K562 (cell line): ENCODE data around the gene SOD1. TPM values are rescaled to one million over a fixed set of nuclear protein-coding genes. Genes with fewer than 3 reads are reported as not detected.

Source experiments
- CBX2 ChIP-seq: fragments of 200-600 bp; sonication (generic); IDR thresholded peaks from one replicate; pipeline ENCODE4 v1.6.1; 2012; ENCODE audit warnings: mild to moderate bottlenecking, low read length, inconsistent platforms; ENCODE audit not compliant: insufficient read depth, poor library complexity, severe bottlenecking
- GABPA ChIP-seq: fragments of 200-800 bp; sonication (Bioruptor generic); conservative IDR thresholded peaks from 2 replicates; pipeline ENCODE4 v1.6.1; 2016; ENCODE audit warnings: low read depth, missing genetic modification characterization, missing compliant biosample characterization
- MXI1 ChIP-seq: IDR thresholded peaks from 2 replicates; pipeline ENCODE4 v1.6.1; 2011; ENCODE audit warnings: low read depth, mild to moderate bottlenecking, improper control_type of control experiment, low read length
- NFE2L1 ChIP-seq: fragments of 450-650 bp; IDR thresholded peaks from 2 replicates; pipeline ENCODE4 v1.6.1; 2016; ENCODE audit warnings: missing genetic modification characterization, low read depth, mild to moderate bottlenecking, missing compliant biosample characterization, moderate library complexity, borderline replicate concordance
- PPARD ChIP-seq: fragments of 250-450 bp; sonication (Bioruptor Pico); IDR thresholded peaks from 2 replicates; pipeline ENCODE4 v1.8.0; 2022; ENCODE audit warnings: inconsistent platforms, mild to moderate bottlenecking, moderate library complexity
- PRMT5 ChIP-seq: sonication (generic); formaldehyde crosslinking; IDR thresholded peaks from 2 replicates; pipeline ENCODE4 v1.5.0; 2020; ENCODE audit warnings: missing genetic modification reagents
- PTBP1 ChIP-seq: fragments of 200-400 bp; formaldehyde crosslinking; IDR thresholded peaks from 2 replicates; pipeline ENCODE4 v1.6.1; 2017; ENCODE audit warnings: low read depth, low read length
- SMAD4 ChIP-seq: fragments of 250-450 bp; sonication (Bioruptor Pico); conservative IDR thresholded peaks from 2 replicates; pipeline ENCODE4 v1.8.0; 2021; ENCODE audit warnings: inconsistent platforms, mild to moderate bottlenecking, moderate library complexity
- TARDBP ChIP-seq: fragments of 450-650 bp; IDR thresholded peaks from 2 replicates; pipeline ENCODE4 v1.6.1; 2016
- TSC22D4 ChIP-seq: fragments of 450-650 bp; IDR thresholded peaks from 2 replicates; pipeline ENCODE4 v1.6.1; 2016; ENCODE audit warnings: missing genetic modification characterization, missing biosample characterization, control low read depth
- ZFP30 ChIP-seq: fragments of 250-450 bp; sonication (Bioruptor Pico); IDR thresholded peaks from 2 replicates; pipeline ENCODE4 v1.8.0; 2022; ENCODE audit warnings: moderate library complexity, mild to moderate bottlenecking, inconsistent platforms, borderline replicate concordance
- ZNF263 ChIP-seq: sonication (generic); formaldehyde crosslinking; IDR thresholded peaks from 2 replicates; pipeline ENCODE4 v1.8.0; 2022; ENCODE audit warnings: mild to moderate bottlenecking, missing genetic modification reagents, borderline replicate concordance
- ZNF778 ChIP-seq: fragments of 450-650 bp; formaldehyde crosslinking; IDR thresholded peaks from 2 replicates; pipeline ENCODE4 v1.4.0; 2020; ENCODE audit warnings: mild to moderate bottlenecking, moderate library complexity
- polyA plus RNA-seq, 8 experiments: library from polyadenylated mRNA; depleted of rRNA in 4 of 8; stranded (reverse) in 5 of 8; unstranded in 3 of 8; fragments of >200 nt; fragmentation: Nextera tagmentation in 2 of 8; fragmentation: Illumina TruSeq in 1 of 8; extraction: Ambion mirVana in 2 of 8; extraction: Trizol in 1 of 8; gene quantifications; 2 replicates each; pipeline versions ENCODE4 v1.2.1 to v1.2.3, GENCODE V29; 2011 to 2014; ENCODE audit warnings: inconsistent platforms in 1 of 8, missing spikeins in 1 of 8
- total RNA-seq, 7 experiments: library from RNA; depleted of rRNA in 6 of 7; stranded (reverse); fragments of >200 nt in 6 of 7; fragmentation: Illumina TruSeq in 2 of 7; extraction: Trizol in 2 of 7; gene quantifications; 2 replicates each; pipeline versions ENCODE4 v1.2.1 to v1.2.3, GENCODE V29; 2011 to 2021; ENCODE audit warnings: low replicate concordance in 1 of 7
- TF ChIP-seq, protein P1 (sequence below): fragments of 250-450 bp; sonication (Bioruptor Pico); IDR thresholded peaks from 2 replicates; pipeline ENCODE4 v1.4.0; 2020
- TF ChIP-seq, protein P2 (sequence below), 3 experiments: IDR thresholded peaks in 2 of 3; conservative IDR thresholded peaks in 1 of 3; 2 replicates each; pipeline ENCODE4 v1.5.1; 2011 to 2012; ENCODE audit warnings: low read length in 3 of 3, mild to moderate bottlenecking in 3 of 3, control low read depth in 2 of 3, improper control_type of control experiment in 1 of 3, inconsistent platforms in 1 of 3, low read depth in 1 of 3, mixed read lengths in 1 of 3, moderate library complexity in 1 of 3; ENCODE audit not compliant: insufficient read depth in 2 of 3
- TF ChIP-seq, protein P3 (sequence below): fragments of 250-450 bp; sonication (Bioruptor Pico); IDR thresholded peaks from 2 replicates; pipeline ENCODE4 v1.8.0; 2022; ENCODE audit warnings: inconsistent platforms, mild to moderate bottlenecking, moderate library complexity, borderline replicate concordance
- TF ChIP-seq, protein P4 (sequence below): fragments of 250-450 bp; sonication (Bioruptor Pico); IDR thresholded peaks from 2 replicates; pipeline ENCODE4 v1.8.0; 2022; ENCODE audit warnings: moderate library complexity, mild to moderate bottlenecking, inconsistent platforms
- TF ChIP-seq, protein P5 (sequence below): IDR thresholded peaks from 3 replicates; pipeline ENCODE4 v1.6.1; 2011; ENCODE audit warnings: borderline replicate concordance, mild to moderate bottlenecking, moderate library complexity; ENCODE audit not compliant: insufficient read length; ENCODE audit errors: extremely low read depth

Gene SOD1
- total and polyA plus RNA-seq, 9 of the 15 experiments (the other 6 are each of a cell fraction or from before 2014, with no cell fraction given): 452 to 1,409 (median 633) TPM

DNA sequence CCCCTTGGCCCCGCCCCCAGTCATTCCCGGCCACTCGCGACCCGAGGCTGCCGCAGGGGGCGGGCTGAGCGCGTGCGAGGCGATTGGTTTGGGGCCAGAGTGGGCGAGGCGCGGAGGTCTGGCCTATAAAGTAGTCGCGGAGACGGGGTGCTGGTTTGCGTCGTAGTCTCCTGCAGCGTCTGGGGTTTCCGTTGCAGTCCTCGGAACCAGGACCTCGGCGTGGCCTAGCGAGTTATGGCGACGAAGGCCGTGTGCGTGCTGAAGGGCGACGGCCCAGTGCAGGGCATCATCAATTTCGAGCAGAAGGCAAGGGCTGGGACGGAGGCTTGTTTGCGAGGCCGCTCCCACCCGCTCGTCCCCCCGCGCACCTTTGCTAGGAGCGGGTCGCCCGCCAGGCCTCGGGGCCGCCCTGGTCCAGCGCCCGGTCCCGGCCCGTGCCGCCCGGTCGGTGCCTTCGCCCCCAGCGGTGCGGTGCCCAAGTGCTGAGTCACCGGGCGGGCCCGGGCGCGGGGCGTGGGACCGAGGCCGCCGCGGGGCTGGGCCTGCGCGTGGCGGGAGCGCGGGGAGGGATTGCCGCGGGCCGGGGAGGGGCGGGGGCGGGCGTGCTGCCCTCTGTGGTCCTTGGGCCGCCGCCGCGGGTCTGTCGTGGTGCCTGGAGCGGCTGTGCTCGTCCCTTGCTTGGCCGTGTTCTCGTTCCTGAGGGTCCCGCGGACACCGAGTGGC is at the start of gene SOD1 (continued):
- TF ChIP-seq SMAD4 (CRISPR knock-in tag) (peak; percentile 71), MXI1 (no peak), PTBP1 (0 out of 2 replicates have a peak, but pooled peaks have one; percentile 42), PRMT5 (CRISPR knock-in tag) (no peak), GABPA (tag) (no peak; the same call in 1 of the 2 replicates), ZNF263 (CRISPR knock-in tag) (no peak), CBX2 (no peak), NFE2L1 (tag) (no peak), TARDBP (no peak), ZFP30 (CRISPR knock-in tag) (no peak), TSC22D4 (tag) (no peak), PPARD (CRISPR knock-in tag) (no peak), ZNF778 (CRISPR knock-in tag) (no peak)
- TF ChIP-seq, protein P1, sequence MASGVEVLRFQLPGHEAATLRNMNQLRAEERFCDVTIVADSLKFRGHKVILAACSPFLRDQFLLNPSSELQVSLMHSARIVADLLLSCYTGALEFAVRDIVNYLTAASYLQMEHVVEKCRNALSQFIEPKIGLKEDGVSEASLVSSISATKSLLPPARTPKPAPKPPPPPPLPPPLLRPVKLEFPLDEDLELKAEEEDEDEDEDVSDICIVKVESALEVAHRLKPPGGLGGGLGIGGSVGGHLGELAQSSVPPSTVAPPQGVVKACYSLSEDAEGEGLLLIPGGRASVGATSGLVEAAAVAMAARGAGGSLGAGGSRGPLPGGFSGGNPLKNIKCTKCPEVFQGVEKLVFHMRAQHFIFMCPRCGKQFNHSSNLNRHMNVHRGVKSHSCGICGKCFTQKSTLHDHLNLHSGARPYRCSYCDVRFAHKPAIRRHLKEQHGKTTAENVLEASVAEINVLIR (CRISPR knock-in tag): no peak
- TF ChIP-seq, protein P2, sequence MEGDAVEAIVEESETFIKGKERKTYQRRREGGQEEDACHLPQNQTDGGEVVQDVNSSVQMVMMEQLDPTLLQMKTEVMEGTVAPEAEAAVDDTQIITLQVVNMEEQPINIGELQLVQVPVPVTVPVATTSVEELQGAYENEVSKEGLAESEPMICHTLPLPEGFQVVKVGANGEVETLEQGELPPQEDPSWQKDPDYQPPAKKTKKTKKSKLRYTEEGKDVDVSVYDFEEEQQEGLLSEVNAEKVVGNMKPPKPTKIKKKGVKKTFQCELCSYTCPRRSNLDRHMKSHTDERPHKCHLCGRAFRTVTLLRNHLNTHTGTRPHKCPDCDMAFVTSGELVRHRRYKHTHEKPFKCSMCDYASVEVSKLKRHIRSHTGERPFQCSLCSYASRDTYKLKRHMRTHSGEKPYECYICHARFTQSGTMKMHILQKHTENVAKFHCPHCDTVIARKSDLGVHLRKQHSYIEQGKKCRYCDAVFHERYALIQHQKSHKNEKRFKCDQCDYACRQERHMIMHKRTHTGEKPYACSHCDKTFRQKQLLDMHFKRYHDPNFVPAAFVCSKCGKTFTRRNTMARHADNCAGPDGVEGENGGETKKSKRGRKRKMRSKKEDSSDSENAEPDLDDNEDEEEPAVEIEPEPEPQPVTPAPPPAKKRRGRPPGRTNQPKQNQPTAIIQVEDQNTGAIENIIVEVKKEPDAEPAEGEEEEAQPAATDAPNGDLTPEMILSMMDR (IDR thresholded peaks at IDR 0.05 in 2 of 3, conservative IDR thresholded peaks at IDR 0.05 in 1 of 3; ENCODE audit: insufficient read depth in 2 of 3, low read depth in 1 of 3, low read length in 3 of 3): no peak
- TF ChIP-seq, protein P3, sequence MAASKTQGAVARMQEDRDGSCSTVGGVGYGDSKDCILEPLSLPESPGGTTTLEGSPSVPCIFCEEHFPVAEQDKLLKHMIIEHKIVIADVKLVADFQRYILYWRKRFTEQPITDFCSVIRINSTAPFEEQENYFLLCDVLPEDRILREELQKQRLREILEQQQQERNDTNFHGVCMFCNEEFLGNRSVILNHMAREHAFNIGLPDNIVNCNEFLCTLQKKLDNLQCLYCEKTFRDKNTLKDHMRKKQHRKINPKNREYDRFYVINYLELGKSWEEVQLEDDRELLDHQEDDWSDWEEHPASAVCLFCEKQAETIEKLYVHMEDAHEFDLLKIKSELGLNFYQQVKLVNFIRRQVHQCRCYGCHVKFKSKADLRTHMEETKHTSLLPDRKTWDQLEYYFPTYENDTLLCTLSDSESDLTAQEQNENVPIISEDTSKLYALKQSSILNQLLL (CRISPR knock-in tag): no peak
- TF ChIP-seq, protein P4, sequence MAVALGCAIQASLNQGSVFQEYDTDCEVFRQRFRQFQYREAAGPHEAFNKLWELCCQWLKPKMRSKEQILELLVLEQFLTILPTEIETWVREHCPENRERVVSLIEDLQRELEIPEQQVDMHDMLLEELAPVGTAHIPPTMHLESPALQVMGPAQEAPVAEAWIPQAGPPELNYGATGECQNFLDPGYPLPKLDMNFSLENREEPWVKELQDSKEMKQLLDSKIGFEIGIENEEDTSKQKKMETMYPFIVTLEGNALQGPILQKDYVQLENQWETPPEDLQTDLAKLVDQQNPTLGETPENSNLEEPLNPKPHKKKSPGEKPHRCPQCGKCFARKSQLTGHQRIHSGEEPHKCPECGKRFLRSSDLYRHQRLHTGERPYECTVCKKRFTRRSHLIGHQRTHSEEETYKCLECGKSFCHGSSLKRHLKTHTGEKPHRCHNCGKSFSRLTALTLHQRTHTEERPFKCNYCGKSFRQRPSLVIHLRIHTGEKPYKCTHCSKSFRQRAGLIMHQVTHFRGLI (CRISPR knock-in tag): no peak
- TF ChIP-seq, protein P5, sequence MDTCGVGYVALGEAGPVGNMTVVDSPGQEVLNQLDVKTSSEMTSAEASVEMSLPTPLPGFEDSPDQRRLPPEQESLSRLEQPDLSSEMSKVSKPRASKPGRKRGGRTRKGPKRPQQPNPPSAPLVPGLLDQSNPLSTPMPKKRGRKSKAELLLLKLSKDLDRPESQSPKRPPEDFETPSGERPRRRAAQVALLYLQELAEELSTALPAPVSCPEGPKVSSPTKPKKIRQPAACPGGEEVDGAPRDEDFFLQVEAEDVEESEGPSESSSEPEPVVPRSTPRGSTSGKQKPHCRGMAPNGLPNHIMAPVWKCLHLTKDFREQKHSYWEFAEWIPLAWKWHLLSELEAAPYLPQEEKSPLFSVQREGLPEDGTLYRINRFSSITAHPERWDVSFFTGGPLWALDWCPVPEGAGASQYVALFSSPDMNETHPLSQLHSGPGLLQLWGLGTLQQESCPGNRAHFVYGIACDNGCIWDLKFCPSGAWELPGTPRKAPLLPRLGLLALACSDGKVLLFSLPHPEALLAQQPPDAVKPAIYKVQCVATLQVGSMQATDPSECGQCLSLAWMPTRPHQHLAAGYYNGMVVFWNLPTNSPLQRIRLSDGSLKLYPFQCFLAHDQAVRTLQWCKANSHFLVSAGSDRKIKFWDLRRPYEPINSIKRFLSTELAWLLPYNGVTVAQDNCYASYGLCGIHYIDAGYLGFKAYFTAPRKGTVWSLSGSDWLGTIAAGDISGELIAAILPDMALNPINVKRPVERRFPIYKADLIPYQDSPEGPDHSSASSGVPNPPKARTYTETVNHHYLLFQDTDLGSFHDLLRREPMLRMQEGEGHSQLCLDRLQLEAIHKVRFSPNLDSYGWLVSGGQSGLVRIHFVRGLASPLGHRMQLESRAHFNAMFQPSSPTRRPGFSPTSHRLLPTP: no peak
